GM12892 (cell line): ENCODE measurements around the gene C1orf52.
"Not testable (repeated sequence)": the region's sequence is repeated elsewhere in the genome, so short reads cannot be mapped to it uniquely, and the experiment has no call there.

Experiments
- DNase-seq: peaks from one replicate; pipeline ENCODE4 v3.0.0; 2011; ENCODE audit not compliant: insufficient read length
- FAIRE-seq: peaks from 2 replicates; lab custom pipeline; 2011; peaks lifted over from hg19 to GRCh38; lab: Jason Lieb, UNC
- POLR2A ChIP-seq: IDR thresholded peaks from 2 replicates; pipeline ENCODE4 v1.6.1; 2011; ENCODE audit warnings: low read depth, low read length, control low read depth
- POLR2AphosphoS5 ChIP-seq: IDR thresholded peaks from 2 replicates; pipeline ENCODE4 v1.6.1; 2011; ENCODE audit warnings: low read depth, low read length, control low read depth
- TAF1 ChIP-seq: IDR thresholded peaks from 2 replicates; pipeline ENCODE4 v1.6.1; 2011; ENCODE audit warnings: low read depth, mild to moderate bottlenecking, control low read depth, low read length, borderline replicate concordance

C1orf52 gene

DNA sequence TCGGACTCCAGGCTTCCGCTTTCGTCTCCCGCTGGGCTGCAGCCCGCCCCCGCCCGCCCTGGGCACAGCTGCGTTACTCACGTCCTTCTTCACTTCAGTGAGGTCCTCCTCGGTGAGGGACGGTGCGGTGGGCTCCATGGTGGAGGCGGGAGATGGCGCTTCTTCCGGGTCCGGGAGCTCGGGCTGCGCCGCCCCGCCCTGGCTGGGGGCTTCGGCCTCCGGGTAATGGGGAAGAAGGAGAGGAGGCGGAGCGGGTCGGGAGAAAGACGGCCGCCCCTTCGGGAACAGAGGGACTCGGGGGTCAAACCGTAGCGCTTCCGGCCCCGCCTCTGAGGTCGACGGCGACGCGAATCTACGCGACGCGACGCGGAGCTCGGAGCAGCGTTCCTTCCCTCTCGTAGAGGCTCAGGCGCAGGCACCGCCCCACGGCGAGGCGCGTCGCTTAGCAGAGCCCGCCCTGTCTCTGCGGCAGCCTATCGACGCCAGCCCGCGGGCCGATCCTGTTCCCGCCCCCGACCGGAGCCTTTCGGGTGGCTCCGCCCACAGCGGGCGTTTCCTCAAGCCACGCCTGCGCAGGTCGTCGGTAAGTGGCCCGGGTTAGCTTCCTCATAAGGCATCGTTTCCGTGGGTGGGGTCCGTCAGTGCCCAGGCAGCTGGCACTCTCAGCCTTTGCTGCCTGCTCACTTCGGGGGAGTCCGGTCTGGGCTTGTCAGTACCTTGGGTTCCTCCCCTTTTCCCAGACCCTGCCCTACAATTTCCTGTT lies 16.9 kb upstream of the C1orf52 start, which contains the start of gene BCL10:
BCL10 (minus strand) TSS at position 418 of the 763 bp plus-strand sequence; CDS start at position 138, 280 bp downstream.
- TF ChIP-seq POLR2AphosphoS5: peak; percentile 81
- 0 out of 2 replicates have a peak, but pooled peaks have one; percentile 20 for TF ChIP-seq TAF1
- TF ChIP-seq POLR2A: peak; percentile 80
- DNase-seq: peak; percentile 86
- FAIRE-seq: peak; percentile 99

DNA sequence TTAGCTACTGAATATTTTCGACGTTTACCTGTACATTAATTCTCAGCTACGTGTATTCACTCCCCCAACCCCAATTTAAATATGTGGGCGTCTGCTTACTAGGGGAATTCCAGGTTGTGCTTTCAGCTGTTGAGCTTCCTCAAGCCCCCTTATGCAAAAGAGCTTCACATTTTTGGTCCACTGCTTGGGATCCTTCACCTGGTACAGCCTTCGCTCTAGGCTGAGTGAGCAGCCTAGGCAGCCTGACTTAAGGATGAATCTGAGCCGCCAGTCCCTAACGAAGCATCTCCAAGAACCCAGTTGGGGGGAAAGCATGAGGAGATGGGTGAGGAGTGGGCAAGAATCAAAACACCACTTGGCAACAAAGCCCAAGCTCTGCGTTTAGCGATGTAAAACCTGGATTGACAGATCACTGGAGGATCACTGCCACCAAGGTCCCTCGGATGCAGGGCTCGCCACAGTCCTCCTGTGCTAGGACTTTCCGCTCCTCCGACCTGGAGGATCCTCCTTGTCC lies 16.3 kb upstream of the C1orf52 start:
- FAIRE-seq (no peak), DNase-seq (no peak)
- TF ChIP-seq POLR2AphosphoS5 (peak; percentile 17; the same call in 1 of the 2 replicates), POLR2A (no peak)

DNA sequence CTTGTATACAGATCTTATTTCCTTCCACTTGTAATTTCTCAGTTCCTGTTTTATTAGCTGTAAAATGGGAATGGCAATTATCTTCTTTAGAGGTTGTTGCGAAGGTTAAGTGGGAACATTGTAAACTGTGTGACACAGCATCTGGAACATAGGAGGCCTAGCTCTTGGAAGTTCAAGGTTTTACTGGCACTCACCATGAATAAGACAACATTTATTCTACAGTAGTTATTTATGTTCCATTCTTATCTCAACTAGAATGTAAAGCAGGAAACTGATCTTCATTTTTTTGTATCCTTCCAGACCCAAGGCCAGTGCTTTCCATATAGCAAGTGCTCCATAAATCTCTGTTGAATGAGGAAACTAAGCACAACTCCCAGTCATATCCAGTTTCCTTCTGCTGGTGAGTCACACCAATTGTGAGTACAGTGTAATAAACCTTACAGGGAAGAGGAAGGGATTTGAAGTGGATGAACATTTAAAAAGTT lies 15.5 kb upstream of the C1orf52 start:
- FAIRE-seq: no peak
- DNase-seq: no peak
- TF ChIP-seq POLR2A (no peak), POLR2AphosphoS5 (no peak), TAF1 (no peak)

DNA sequence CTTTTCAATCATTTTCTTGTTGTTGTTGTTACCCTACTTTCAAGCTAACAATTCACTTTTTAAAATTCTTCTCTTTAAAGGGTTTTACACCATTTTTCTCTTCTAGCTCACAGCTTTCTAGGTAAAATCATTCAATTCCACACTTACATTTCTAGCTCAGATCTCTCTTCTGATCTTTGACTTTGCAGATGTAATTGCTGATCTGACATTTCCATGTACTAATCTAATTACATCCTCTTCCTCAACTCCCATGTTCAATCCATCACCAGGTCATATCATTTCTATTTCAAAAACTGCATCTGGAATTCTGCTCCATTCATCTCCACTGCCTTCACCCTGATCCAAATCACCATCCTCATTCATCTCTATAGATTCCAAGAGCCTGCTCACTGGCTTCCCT lies 13.9 kb upstream of the C1orf52 start:
- no peak for FAIRE-seq

DNA sequence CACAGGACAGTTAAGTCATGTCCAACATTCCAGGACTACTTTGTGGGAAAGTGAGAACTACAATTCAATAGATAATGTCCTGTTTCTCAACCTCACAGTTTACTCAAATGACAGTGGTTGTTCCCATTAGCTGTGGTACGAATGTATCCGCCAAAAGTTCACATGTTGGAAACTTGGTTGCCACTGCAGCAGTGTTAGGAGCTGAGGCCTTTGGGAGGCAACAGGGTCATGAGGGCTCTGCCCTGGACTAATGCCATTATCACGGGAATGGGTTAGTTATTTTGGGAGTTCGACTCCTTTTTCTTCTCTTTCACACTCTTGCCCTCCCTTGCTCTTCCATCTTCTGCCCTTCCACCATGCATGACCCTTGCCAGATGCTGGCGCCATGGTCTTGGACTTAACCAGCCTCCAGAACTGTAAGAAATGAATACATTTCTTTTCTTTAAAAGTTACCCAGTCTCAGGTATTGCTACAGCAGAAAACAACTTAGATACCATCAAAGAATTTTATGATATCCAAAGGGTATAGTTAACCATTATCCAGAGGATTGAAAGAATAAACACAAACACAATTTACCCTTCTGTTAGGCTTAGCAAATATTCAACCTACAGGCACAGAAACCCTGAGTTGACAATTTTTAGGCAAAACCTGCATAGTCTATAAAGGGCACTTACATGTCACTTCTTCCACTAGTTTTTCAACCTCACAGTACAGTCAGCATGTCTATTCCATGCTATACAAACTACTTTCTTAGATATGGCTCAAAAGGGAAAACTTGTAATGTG lies 9.5 kb upstream of the C1orf52 start:
- FAIRE-seq: no peak
- TF ChIP-seq POLR2AphosphoS5: no peak
- TF ChIP-seq TAF1: no peak
- TF ChIP-seq POLR2A: no peak
- DNase-seq: no peak

More for the DNA sequence above, 13.9 kb upstream of the C1orf52 start:
- DNase-seq: no peak
- no peak for TF ChIP-seq TAF1
- TF ChIP-seq POLR2AphosphoS5: no peak
- no peak for TF ChIP-seq POLR2A

DNA sequence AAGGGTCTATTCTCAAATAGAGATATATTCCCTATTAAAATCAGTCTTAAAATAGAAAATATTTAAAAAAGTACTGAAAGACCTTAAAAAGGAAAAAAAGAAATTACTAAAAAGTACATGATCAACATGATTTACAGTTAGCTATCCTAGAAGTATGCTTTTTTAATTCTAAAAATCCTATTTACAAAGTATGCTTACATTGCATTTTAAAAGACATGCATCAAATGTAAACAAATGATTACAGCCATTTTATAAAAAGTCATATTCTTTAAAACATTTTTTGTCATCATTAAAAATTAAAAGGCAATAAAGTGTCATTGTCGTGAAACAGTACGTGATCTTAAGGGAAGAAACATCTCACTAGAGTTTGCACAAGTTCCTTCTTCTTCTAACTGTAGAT lies 7.9 kb upstream of the C1orf52 start:
- no peak for FAIRE-seq
- DNase-seq: no peak
- TF ChIP-seq TAF1: no peak
- TF ChIP-seq POLR2A: no peak
- TF ChIP-seq POLR2AphosphoS5: no peak

DNA sequence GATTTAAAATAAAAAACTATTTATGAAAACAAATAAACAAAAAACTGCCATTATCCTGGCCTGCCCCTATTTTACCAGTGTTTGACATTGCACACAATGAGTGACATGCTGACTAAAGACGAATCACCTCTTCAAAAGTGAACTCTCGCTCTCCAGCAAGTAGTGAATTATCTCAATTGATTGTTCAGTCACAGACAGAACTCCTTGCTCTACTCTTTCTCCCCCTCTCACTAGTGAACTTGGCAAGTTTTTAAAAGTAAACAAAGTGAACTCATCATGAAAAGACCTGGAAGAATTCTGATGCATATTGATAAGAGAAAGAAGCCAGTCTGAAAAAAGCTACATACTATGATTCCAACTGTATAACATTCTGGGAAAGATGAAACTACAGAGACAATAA lies 4.7 kb upstream of the C1orf52 start:
- DNase-seq (no peak), FAIRE-seq (no peak)
- TF ChIP-seq POLR2AphosphoS5 (no peak), TAF1 (no peak), POLR2A (no peak)

DNA sequence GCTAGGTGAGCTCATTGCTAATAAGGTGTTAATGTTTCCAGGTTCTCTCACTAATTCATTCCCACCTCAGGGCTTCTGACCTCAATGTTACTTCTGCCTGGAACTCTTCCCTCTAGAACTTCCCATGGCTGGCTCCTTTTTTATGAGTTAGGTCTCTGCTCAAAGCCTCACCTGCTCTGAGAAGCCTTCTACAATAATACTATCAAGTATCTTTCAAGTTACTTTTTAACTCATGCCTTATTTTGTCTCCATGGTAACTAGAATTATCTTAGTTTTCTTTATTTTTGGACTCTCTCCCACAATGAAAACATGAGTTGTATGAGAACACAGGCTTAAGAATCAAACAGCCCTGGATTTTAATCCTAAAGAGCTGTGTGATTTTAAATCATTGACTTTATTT lies 3.5 kb upstream of the C1orf52 start:
- DNase-seq: no peak
- FAIRE-seq: no peak
- TF ChIP-seq TAF1 (no peak), POLR2AphosphoS5 (no peak), POLR2A (no peak)

DNA sequence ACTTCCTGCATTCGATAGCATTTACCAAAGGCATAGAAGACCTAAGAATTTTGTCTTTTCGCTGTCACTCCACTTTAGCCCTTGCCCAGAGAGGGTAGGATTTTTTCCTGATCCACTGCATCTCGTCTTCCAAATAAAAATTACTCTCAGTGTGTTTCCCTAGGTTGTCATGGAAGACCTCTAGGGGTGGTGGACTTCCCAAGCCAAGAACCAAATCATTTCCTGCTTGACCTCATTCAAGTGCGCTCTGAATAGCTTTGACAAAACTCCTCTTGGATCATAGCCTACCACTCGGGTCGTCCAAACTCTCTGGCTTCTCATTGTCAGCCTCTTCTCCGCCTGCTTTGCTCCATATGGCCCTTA lies 431 bp upstream of the C1orf52 start:
- TF ChIP-seq POLR2A (no peak), TAF1 (no peak), POLR2AphosphoS5 (no peak)
- FAIRE-seq: no peak

DNA sequence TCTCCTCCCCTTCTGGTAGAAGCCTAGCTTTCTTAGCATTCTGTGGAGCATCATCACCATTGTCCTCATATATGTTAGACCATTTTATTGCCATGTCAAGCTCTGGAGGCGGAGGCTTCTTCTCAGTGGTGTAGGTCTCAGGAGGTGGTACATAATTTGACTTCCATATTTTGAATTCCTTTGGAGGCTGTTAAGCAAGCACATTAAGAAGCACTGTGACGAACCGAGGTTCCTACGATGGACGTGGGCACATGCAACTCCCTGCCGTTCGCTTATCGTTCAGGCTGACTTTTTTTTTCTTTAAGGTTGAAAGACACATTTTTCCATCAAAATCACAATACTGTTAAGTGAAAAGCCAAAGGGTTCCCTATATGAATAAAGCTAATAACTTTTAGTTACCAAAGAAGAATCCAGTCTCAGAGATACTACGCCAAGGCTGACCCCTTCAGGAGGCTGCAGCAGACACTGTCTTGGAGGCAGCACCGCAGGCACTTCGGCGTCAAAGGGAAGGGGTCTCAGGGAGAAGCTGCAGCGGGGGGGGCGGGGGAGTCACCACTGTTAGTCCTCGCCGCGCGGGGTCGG lies 835 bp downstream of the C1orf52 start:
- DNase-seq: no peak
- no peak for FAIRE-seq
- TF ChIP-seq POLR2A: no peak
- no peak for TF ChIP-seq POLR2AphosphoS5
- TF ChIP-seq TAF1: no peak

More for the DNA sequence above, 431 bp upstream of the C1orf52 start:
- DNase-seq: no peak

DNA sequence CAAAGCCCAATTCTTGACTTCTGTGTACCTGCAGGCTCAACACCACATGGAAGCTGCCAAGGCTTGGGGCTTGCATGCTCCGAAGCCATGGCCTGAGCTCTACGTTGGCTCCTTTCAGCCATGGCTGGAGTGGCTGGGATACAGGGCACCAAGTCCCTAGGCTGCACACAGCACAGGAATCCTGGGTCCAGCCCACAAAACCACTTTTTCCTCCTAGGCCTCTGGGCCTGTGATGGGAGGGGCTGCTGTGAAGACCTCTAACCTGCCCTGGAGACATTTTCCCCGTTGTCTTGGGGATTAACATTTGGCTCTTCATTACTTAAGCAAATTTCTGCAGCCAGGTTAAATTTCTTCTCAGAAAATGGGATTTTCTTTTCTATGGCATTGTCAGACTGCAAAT lies 10.4 kb downstream of the C1orf52 start:
- DNase-seq, FAIRE-seq: not testable (repeated sequence)

DNA sequence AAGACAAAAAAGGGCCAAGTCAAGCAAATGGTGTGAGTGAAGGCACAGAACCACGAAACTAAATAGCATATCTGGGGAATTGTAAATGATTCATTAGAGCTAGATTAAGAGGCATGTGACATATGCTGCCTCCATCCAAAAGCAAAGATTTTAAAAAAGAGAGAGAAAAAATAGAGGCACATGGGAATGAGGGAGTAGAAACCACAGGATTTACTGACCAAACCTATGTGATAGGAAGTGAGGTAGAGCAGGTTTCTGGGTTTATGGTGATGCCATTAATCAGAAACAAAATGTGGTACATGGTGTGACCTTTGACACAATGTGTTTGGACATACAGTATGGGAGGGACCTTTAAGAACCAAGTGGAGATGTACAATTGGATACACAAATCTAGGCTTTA lies 13.6 kb downstream of the C1orf52 start:
- no peak for TF ChIP-seq TAF1
- no peak for TF ChIP-seq POLR2AphosphoS5
- no peak for TF ChIP-seq POLR2A
- DNase-seq: no peak
- FAIRE-seq: no peak
